Femur (tissue), 1 donor: ENCODE measurements around the gene ADRB1.

Source experiments
- DNase-seq: peaks from one replicate; pipeline ENCODE4 v3.0.0-alpha.2; 2017

The ADRB1 gene

GRCh38 chr10:114058297-114058696 lies 14.6 kb downstream of the ADRB1 start:
- DNase-seq = no peak

GRCh38 chr10:114059561-114059960 lies 15.9 kb downstream of the ADRB1 start:
- no peak for DNase-seq

DNA sequence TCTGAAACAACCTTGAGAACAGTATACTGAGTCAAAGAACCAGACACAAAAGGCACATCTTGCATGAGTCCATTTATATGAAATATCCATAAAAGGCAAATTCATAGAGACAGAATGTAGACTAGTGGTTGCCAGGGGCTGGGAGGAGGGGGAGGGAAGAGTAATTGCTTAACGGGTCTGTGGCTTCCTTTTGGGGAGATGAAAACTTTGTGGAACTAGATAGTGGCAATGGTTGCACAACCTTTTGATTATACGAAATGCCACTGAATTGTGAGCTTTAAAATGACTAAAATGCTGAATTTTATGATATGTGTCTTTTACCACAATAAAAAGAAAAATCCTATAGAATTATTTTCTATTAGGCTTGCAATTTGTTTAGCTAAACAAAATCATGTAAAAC lies 16.8 kb downstream of the ADRB1 start:
- DNase-seq = no peak

GRCh38 chr10:114061148-114061547 lies 17.5 kb downstream of the ADRB1 start:
- DNase-seq = no peak

GRCh38 chr10:114061789-114062188 lies 18.1 kb downstream of the ADRB1 start:
- DNase-seq = no peak

- DNase-seq = no peak
Observed at GRCh38 chr10:114064151-114065048, 20.7 kb downstream of the ADRB1 start.

GRCh38 chr10:114065049-114065435 lies 21.4 kb downstream of the ADRB1 start:
- no peak for DNase-seq

GRCh38 chr10:114068054-114068707 lies 24.5 kb downstream of the ADRB1 start:
- no peak for DNase-seq

- DNase-seq = no peak
Observed at GRCh38 chr10:114070710-114071109, 27.0 kb downstream of the ADRB1 start.

- DNase-seq = no peak
Observed at GRCh38 chr10:114071178-114071577, 27.5 kb downstream of the ADRB1 start.

DNA sequence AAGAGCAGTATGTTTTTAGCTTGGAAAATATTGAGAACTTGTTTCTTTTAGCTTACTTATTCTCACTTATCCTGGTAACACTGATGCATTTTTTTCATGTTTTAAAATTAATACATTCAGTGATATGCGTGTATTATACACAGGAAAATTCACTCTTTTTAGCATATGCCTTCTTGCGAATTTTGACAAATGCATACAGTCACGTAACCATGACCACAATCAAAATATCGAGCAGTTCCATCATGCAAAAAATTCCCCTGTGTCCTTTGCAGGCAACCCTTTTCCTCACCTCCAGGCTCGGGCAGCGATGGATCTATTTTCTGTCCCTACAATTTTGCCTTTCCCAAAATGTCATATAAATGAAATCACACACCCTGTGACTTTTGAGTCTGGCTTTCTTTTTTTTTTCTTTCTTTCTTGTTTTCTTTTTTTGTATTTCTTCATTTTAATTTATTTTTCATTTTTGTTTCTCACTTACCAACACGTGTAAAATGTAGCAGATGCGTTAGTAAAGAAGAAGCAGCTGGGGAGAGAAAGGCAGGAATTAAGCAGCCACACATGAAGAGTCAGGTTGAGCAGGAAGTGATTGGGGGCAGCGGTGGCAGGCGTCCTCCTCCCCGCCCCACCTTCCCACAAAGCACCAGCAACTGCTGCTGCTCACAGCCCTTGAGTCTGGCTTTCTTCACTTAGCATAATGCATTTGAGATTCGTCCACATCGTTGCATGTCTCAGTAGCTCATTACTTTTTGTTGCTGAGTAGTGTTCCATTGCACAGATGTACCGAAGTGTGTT lies 29.9 kb downstream of the ADRB1 start:
- no peak for DNase-seq

DNA sequence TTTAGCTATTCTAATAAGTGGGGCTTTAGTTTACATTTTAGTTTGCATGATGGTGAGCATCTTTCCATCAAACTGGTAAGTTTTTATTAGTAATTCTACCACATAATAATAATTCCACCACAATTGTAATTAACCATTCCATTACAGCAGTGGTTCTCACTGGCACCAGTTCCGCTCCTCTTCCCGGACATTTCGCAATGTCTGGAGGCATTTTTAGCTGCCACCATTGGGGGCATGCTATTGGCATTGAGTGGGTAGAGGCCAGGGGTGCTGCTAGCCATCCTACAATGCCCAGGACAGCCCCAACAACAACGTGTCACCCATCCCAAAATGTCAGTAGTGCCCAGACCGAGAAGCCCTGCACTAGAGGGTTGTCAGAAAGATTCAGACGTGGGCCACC lies 31.4 kb downstream of the ADRB1 start:
- no peak for DNase-seq

DNA sequence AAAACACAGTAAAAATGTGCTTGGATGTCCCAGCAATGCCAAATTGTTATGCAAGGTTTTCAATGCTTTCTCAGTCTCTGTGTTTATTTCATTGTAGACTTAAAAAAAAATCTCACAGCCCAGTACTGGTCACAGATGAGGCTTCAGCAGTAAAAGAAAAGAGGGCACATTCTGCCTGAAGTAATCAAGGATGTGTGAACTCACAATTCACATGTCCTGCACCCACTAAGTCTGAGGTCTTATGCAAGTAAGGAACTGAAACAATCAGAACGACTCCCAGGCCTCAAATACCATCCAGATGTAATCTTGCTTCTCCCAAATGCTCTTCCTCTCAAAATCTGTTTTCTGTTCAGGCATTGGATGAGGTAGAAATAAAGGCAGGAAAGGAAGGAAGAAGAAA lies 33.7 kb downstream of the ADRB1 start:
- DNase-seq = no peak

DNA sequence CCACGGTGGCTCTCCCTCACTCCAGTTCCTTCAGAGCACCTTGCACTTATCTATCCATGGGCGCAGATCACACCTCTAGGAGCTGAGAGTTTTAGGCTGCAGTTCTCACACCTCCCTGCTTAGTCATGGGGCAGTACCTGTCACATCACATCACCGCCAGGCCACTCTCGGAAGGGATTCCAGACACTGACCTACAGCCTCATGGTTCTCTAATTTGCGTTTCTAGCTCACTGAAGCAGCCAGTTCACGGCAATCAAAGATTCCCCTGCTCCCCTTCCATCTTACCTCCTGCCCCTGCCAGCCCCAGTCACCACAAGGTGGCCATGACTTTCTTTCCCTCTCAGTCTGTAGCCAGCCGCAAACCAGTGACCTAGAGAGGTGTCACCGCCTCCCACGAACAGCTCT lies 34.2 kb downstream of the ADRB1 start:
- DNase-seq = no peak

- no peak for DNase-seq
Observed at GRCh38 chr10:114078346-114078745, 34.7 kb downstream of the ADRB1 start.

- DNase-seq = no peak
Observed at GRCh38 chr10:114079421-114079820, 35.8 kb downstream of the ADRB1 start.

- no peak for DNase-seq
Observed at GRCh38 chr10:114081911-114082583, 38.4 kb downstream of the ADRB1 start.

DNA sequence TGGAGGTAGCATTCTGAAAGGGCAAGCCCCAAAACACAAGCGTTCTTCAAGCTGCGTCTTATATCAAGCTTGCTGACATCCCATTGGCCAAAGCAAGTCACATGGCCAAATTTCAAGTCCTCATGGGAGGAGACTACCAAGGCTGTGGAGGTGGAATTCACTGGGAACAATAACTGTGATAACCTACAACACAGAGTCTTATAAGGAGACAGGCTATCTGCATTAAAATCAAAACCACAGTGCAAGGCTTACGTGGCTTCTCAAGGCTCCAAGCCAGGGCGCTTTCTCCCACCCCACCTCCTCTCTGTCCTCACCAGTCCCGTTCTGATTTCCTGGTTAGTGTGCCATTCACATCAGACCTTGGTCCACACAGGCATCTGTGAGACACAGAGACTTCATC lies 39.4 kb downstream of the ADRB1 start:
- no peak for DNase-seq

DNA sequence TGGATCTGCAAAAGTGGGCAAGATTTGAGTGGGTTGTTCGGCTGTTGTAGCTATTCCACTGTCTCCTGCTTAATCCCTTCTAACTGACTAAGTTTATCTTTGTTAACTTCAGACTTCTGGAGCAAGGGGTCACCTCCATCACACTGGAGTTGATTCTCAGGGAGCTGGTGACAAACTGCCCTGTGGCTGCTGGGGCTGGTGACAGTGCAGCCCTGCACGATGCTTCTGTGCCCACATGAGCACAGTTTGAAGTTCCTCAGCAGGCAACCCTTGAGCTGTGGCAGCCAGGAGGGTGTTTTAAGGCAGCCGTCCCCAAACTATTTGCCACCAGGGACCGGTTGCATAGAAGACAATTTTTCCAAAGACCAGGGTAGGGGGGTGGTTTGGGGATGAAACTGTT lies 40.5 kb downstream of the ADRB1 start:
- no peak for DNase-seq

DNA sequence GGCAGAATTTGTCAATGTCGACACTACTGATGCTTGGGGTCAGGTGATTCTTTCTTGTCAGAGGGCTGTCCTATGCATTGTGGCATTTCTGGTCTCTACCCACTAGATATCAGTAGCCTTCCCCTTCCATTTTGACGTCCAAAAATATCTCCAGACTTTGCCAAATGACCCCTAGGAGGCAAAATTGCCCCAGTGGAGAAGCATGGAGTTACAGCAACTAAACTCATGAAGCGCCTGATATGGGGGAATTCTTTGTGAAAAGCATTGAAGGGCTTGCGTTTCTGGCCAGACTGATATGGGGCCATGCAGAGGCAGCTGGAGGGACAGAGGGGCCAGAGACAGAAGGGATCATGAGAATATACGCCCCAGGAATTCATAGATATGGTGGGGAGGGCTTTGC lies 43.6 kb downstream of the ADRB1 start:
- no peak for DNase-seq

GRCh38 chr10:114087655-114088054 lies 44.0 kb downstream of the ADRB1 start:
- no peak for DNase-seq

GRCh38 chr10:114094795-114095194 lies 51.1 kb downstream of the ADRB1 start:
- no peak for DNase-seq
